Activated CD4-positive, alpha-beta memory T cell treated with anti-CD3 and anti-CD28 coated beads for 36 hours (primary cell): ENCODE measurements around the gene LIX1L. TPM values are rescaled to one million over a fixed set of nuclear protein-coding genes. Genes with fewer than 3 reads are reported as not detected.

ENCODE experiments used
- CTCF ChIA-PET: fragments of 350-600 bp; sonication (Branson Sonifier 250); formaldehyde crosslinking; loops from one replicate; lab custom pipeline; 2021; ENCODE audit warnings: antibody characterized with exemption, inconsistent platforms; lab: Charles Lee
- POLR2A ChIA-PET: fragments of 350-600 bp; sonication (Branson Sonifier 250); formaldehyde crosslinking; loops from one replicate; lab custom pipeline; 2021; ENCODE audit warnings: antibody characterized with exemption; lab: Charles Lee
- DNase-seq: peaks from one replicate; pipeline ENCODE4 v3.0.0-alpha.2; 2020
- H3K27ac Mint-ChIP-seq: one replicate; pipeline ENCODE4 v1.8.0; 2021; ENCODE audit warnings: mixed read lengths
- H3K27me3 Mint-ChIP-seq: one replicate; pipeline ENCODE4 v1.8.0; 2021; ENCODE audit warnings: mixed read lengths
- H3K36me3 Mint-ChIP-seq: one replicate; pipeline ENCODE4 v1.8.0; 2021; ENCODE audit warnings: mixed read lengths
- H3K4me1 Mint-ChIP-seq: one replicate; pipeline ENCODE4 v1.8.0; 2021; ENCODE audit warnings: low read depth, mixed read lengths
- H3K4me3 Mint-ChIP-seq: one replicate; pipeline ENCODE4 v1.8.0; 2021; ENCODE audit warnings: mild to moderate bottlenecking, mixed read lengths
- H3K9me3 Mint-ChIP-seq: one replicate; pipeline ENCODE4 v1.8.0; 2021; ENCODE audit warnings: mixed read lengths
- intact Hi-C: fragments of 100-400 bp; cut with micrococcal nuclease; formaldehyde crosslinking; loops from one replicate; pipeline ENCODE4 v1.15.1; 2023
- total RNA-seq, 2 experiments: library from RNA; stranded (reverse); gene quantifications; one replicate each; pipeline ENCODE4 v1.2.3, GENCODE V29; 2021

Gene LIX1L
- total RNA-seq, 2 experiments from 2014 or later: 46.6 to 47.8 TPM

GRCh38 chr1:145963265-145964019 is 5.6 kb upstream of the LIX1L start:
- Mint-ChIP-seq H3K4me3 (peak overlapping the region; percentile 98), H3K27me3 (no peaks in the 10 kb centered on the region), H3K27ac (peak overlapping the region; percentile 95), H3K36me3 (peaks cover 4% of the 10 kb centered on the region), H3K9me3 (peaks cover 9% of the 10 kb centered on the region), H3K4me1 (peaks cover 39% of the 10 kb centered on the region)
- CTCF ChIA-PET: interaction anchor here (1.0 to 6.1 kb wide), 12 partner anchors 14 to 119 kb away, joined by 3 to 62 read pairs (median 5); partner anchors contain the start of genes ITGA10, NUDT17, PEX11B and PIAS3
- DNase-seq: no peak
- POLR2A ChIA-PET: interaction anchor here (0.8 to 6.2 kb wide), 14 partner anchors 16 to 498 kb away, joined by 3 to 62 read pairs (median 8); partner anchors contain the start of genes PEX11B, PIAS3, RBM8A and TXNIP
- intact Hi-C loops: loop anchor here (1.0 kb wide), 4 partner anchors 14 to 72 kb away; partner anchors contain the start of genes PEX11B and TXNIP

- ChIA-PET CTCF (interaction anchor here (0.7 to 6.1 kb wide), 7 partner anchors 16 to 117 kb away, joined by 3 to 62 read pairs (median 5); partner anchors contain the start of genes NUDT17, PIAS3 and RBM8A), POLR2A (interaction anchor here (0.8 to 6.2 kb wide), 7 partner anchors 15 to 90 kb away, joined by 3 to 62 read pairs (median 6); partner anchors contain the start of gene RBM8A)
Observed at GRCh38 chr1:145962157-145963102, 4.6 kb upstream of the LIX1L start.

GRCh38 chr1:145961425-145962156 is 3.8 kb upstream of the LIX1L start:
- Mint-ChIP-seq H3K4me1 (peaks cover 44% of the 10 kb centered on the region), H3K27me3 (no peaks in the 10 kb centered on the region), H3K36me3 (peaks cover 1% of the 10 kb centered on the region), H3K9me3 (no peaks in the 10 kb centered on the region), H3K4me3 (peak overlapping the region; percentile 91), H3K27ac (peak overlapping the region; percentile 84)
- DNase-seq: peak; percentile 76
- intact Hi-C loops: no loop called here
- POLR2A ChIA-PET: interaction anchor here (0.8 to 6.2 kb wide), 2 partner anchors 16 to 34 kb away, joined by 3 to 62 read pairs; partner anchors contain the start of gene RBM8A
- CTCF ChIA-PET: interaction anchor here (1.0 to 6.1 kb wide), 3 partner anchors 17 to 46 kb away, joined by 4 to 62 read pairs (median 5); partner anchors contain the start of gene RBM8A

More at GRCh38 chr1:145962157-145963102, 4.6 kb upstream of the LIX1L start:
- intact Hi-C loops: no loop called here
- H3K36me3 Mint-ChIP-seq: peaks cover 1% of the 10 kb centered on the region
- H3K9me3 Mint-ChIP-seq: peaks cover 7% of the 10 kb centered on the region
- H3K27ac Mint-ChIP-seq: peak overlapping the region; percentile 95
- peaks cover 42% of the 10 kb centered on the region for H3K4me1 Mint-ChIP-seq
- peak overlapping the region; percentile 98 for H3K4me3 Mint-ChIP-seq
- no peaks in the 10 kb centered on the region for H3K27me3 Mint-ChIP-seq
- DNase-seq: peak; percentile 55

GRCh38 chr1:145961109-145961424 is 3.2 kb upstream of the LIX1L start:
- ChIA-PET CTCF (interaction anchor here (6.1 kb wide), 1 partner anchor 17 kb away, joined by 62 read pairs; no protein-coding TSS in a partner anchor), POLR2A (interaction anchor here (6.2 kb wide), 1 partner anchor 34 kb away, joined by 62 read pairs; the partner anchor contains the start of gene RBM8A)
- Mint-ChIP-seq H3K36me3 (peaks cover 1% of the 10 kb centered on the region), H3K9me3 (no peaks in the 10 kb centered on the region), H3K27me3 (no peaks in the 10 kb centered on the region), H3K27ac (peak overlapping the region; percentile 75), H3K4me1 (peaks cover 46% of the 10 kb centered on the region), H3K4me3 (peak overlapping the region; percentile 91)
- DNase-seq: no peak
- intact Hi-C loops: no loop called here

GRCh38 chr1:145960468-145961108 is 2.8 kb upstream of the LIX1L start:
- ChIA-PET POLR2A (interaction anchor here (6.2 kb wide), 1 partner anchor 33 kb away, joined by 62 read pairs; the partner anchor contains the start of gene RBM8A), CTCF (no interaction called here)
- Mint-ChIP-seq H3K27me3 (no peaks in the 10 kb centered on the region), H3K27ac (peak overlapping the region; percentile 75), H3K4me1 (peaks cover 51% of the 10 kb centered on the region), H3K4me3 (peak overlapping the region; percentile 91), H3K36me3 (peaks cover 1% of the 10 kb centered on the region), H3K9me3 (no peaks in the 10 kb centered on the region)
- DNase-seq: peak; percentile 66
- intact Hi-C loops: no loop called here

GRCh38 chr1:145959957-145960467 is 2.2 kb upstream of the LIX1L start:
- H3K36me3 Mint-ChIP-seq: peaks cover 1% of the 10 kb centered on the region
- ChIA-PET POLR2A (interaction anchor here (0.8 to 6.2 kb wide), 2 partner anchors 33 to 132 kb away, joined by 4 to 62 read pairs; partner anchors contain the start of gene RBM8A), CTCF (no interaction called here)
- intact Hi-C loops: loop anchor here (2.0 to 5.0 kb wide), 2 partner anchors 101 to 133 kb away; partner anchors contain the start of gene PIAS3
- H3K4me1 Mint-ChIP-seq: peaks cover 53% of the 10 kb centered on the region
- H3K4me3 Mint-ChIP-seq: peak overlapping the region; percentile 91
- no peak for DNase-seq
- no peaks in the 10 kb centered on the region for H3K9me3 Mint-ChIP-seq
- no peaks in the 10 kb centered on the region for H3K27me3 Mint-ChIP-seq
- H3K27ac Mint-ChIP-seq: no peak overlapping the region

- no peak for DNase-seq
- ChIA-PET POLR2A (interaction anchor here (0.8 to 3.6 kb wide), 4 partner anchors 32 to 132 kb away, joined by 4 to 46 read pairs (median 13); partner anchors contain the start of genes PEX11B and RBM8A), CTCF (interaction anchor here (2.1 to 3.1 kb wide), 3 partner anchors 32 to 114 kb away, joined by 7 to 29 read pairs (median 26); partner anchors contain the start of genes NUDT17, PEX11B and RBM8A)
- Mint-ChIP-seq H3K9me3 (no peaks in the 10 kb centered on the region), H3K27me3 (no peaks in the 10 kb centered on the region), H3K27ac (no peak overlapping the region), H3K36me3 (peaks cover 1% of the 10 kb centered on the region), H3K4me3 (peak overlapping the region; percentile 9), H3K4me1 (peaks cover 59% of the 10 kb centered on the region)
- intact Hi-C loops: loop anchor here (2.0 to 5.0 kb wide), 2 partner anchors 101 to 132 kb away; partner anchors contain the start of gene PIAS3
Observed at GRCh38 chr1:145959333-145959732, 1.5 kb upstream of the LIX1L start.

GRCh38 chr1:145958734-145959133 is 917 bp upstream of the LIX1L start:
- no peaks in the 10 kb centered on the region for H3K9me3 Mint-ChIP-seq
- ChIA-PET POLR2A (interaction anchor here (1.4 to 3.6 kb wide), 7 partner anchors 20 to 100 kb away, joined by 4 to 46 read pairs (median 14); partner anchors contain the start of genes PEX11B, PIAS3, RBM8A and TXNIP), CTCF (interaction anchor here (0.8 to 3.1 kb wide), 9 partner anchors 10 to 113 kb away, joined by 3 to 29 read pairs (median 7); partner anchors contain the start of genes NUDT17, PEX11B and RBM8A)
- no peak for DNase-seq
- peaks cover 1% of the 10 kb centered on the region for H3K36me3 Mint-ChIP-seq
- peaks cover 62% of the 10 kb centered on the region for H3K4me1 Mint-ChIP-seq
- H3K27me3 Mint-ChIP-seq: no peaks in the 10 kb centered on the region
- H3K27ac Mint-ChIP-seq: no peak overlapping the region
- intact Hi-C loops: loop anchor here (1.0 to 5.0 kb wide), 4 partner anchors 38 to 131 kb away; partner anchors contain the start of genes PEX11B, PIAS3 and TXNIP
- H3K4me3 Mint-ChIP-seq: no peak overlapping the region

GRCh38 chr1:145956781-145957442 is 905 bp downstream of the LIX1L start:
- Mint-ChIP-seq H3K27ac (peak overlapping the region; percentile 79), H3K36me3 (peaks cover 9% of the 10 kb centered on the region), H3K4me1 (peaks cover 56% of the 10 kb centered on the region), H3K27me3 (no peaks in the 10 kb centered on the region), H3K4me3 (peak overlapping the region; percentile 87), H3K9me3 (no peaks in the 10 kb centered on the region)
- intact Hi-C loops: loop anchor here (2.0 to 5.0 kb wide), 2 partner anchors 30 to 130 kb away; partner anchors contain the start of gene RBM8A
- DNase-seq: no peak
- CTCF ChIA-PET: interaction anchor here (1.1 to 3.1 kb wide), 5 partner anchors 22 to 111 kb away, joined by 3 to 29 read pairs (median 11); partner anchors contain the start of genes NUDT17, PEX11B and RBM8A
- POLR2A ChIA-PET: interaction anchor here (1.2 to 3.6 kb wide), 4 partner anchors 7 to 98 kb away, joined by 3 to 46 read pairs (median 16); partner anchors contain the start of genes ANKRD34A, PEX11B, PIAS3 and POLR3GL
